Trophoblast cell (in vitro differentiated cells and primary cell): Measurements from ENCODE around the gene IPO11.

Source experiments
- DNase-seq, 2 donors: peaks; one replicate each; pipeline ENCODE4 v3.0.0-alpha.2; 2016
- H2AFZ ChIP-seq: 2 replicates; pipeline ENCODE4 v1.6.1; 2013; ENCODE audit warnings: low read length, moderate library complexity, mild to moderate bottlenecking; ENCODE audit not compliant: insufficient read depth, poor library complexity
- H2AK5ac ChIP-seq: 2 replicates; pipeline ENCODE4 v1.6.1; 2013; ENCODE audit warnings: mild to moderate bottlenecking, low read length
- H2BK120ac ChIP-seq: 2 replicates; pipeline ENCODE4 v1.6.1; 2013; ENCODE audit warnings: low read length, mild to moderate bottlenecking, moderate library complexity; ENCODE audit not compliant: insufficient read depth, poor library complexity
- H2BK12ac ChIP-seq: 2 replicates; pipeline ENCODE4 v1.6.1; 2013; ENCODE audit warnings: mild to moderate bottlenecking, low read length, moderate library complexity
- H2BK5ac ChIP-seq: 2 replicates; pipeline ENCODE4 v1.6.1; 2013; ENCODE audit warnings: low read length, low read depth, moderate library complexity, mild to moderate bottlenecking; ENCODE audit not compliant: poor library complexity
- H3K14ac ChIP-seq: 2 replicates; pipeline ENCODE4 v1.6.1; 2013; ENCODE audit warnings: mild to moderate bottlenecking, low read length
- H3K18ac ChIP-seq: 2 replicates; pipeline ENCODE4 v1.6.1; 2013; ENCODE audit warnings: mild to moderate bottlenecking, low read length
- H3K23ac ChIP-seq: 2 replicates; pipeline ENCODE4 v1.6.1; 2013; ENCODE audit warnings: low read length
- H3K27ac ChIP-seq: 2 replicates; pipeline ENCODE4 v1.5.1; 2013; ENCODE audit warnings: low read depth, mild to moderate bottlenecking, inconsistent platforms, low read length, moderate library complexity
- H3K27me3 ChIP-seq: 2 replicates; pipeline ENCODE4 v1.6.1; 2013; ENCODE audit warnings: inconsistent platforms, mild to moderate bottlenecking, low read length, moderate library complexity; ENCODE audit not compliant: insufficient read depth
- H3K36me3 ChIP-seq, 2 experiments: 1 replicate in 1 of 2; 2 replicates in 1 of 2; pipeline ENCODE4 v1.6.1; 2013; ENCODE audit warnings: low read length in 2 of 2, mild to moderate bottlenecking in 2 of 2, moderate library complexity in 1 of 2; ENCODE audit not compliant: insufficient read depth in 2 of 2, control insufficient read depth in 1 of 2
- H3K4ac ChIP-seq: 2 replicates; pipeline ENCODE4 v1.6.1; 2013; ENCODE audit warnings: low read depth, mild to moderate bottlenecking, low read length, moderate library complexity
- H3K4me1 ChIP-seq, 2 experiments: 1 replicate in 1 of 2; 2 replicates in 1 of 2; pipeline ENCODE4 v1.6.1; 2013; ENCODE audit warnings: low read length in 2 of 2, mild to moderate bottlenecking in 2 of 2, moderate library complexity in 1 of 2; ENCODE audit not compliant: insufficient read depth in 2 of 2, control insufficient read depth in 1 of 2
- H3K4me2 ChIP-seq: 2 replicates; pipeline ENCODE4 v1.6.1; 2013; ENCODE audit warnings: inconsistent platforms, mild to moderate bottlenecking, low read length, moderate library complexity
- H3K4me3 ChIP-seq: 2 replicates; pipeline ENCODE4 v1.5.1; 2013; ENCODE audit warnings: mild to moderate bottlenecking, low read depth, low read length, inconsistent platforms
- H3K79me1 ChIP-seq: one replicate; pipeline ENCODE4 v1.6.1; 2013; ENCODE audit warnings: low read length
- H3K79me2 ChIP-seq: 2 replicates; pipeline ENCODE4 v1.6.1; 2013; ENCODE audit warnings: low read length, mild to moderate bottlenecking; ENCODE audit not compliant: control insufficient read depth, insufficient read depth, poor library complexity
- H3K9ac ChIP-seq: 2 replicates; pipeline ENCODE4 v1.6.1; 2013; ENCODE audit warnings: mild to moderate bottlenecking, low read length
- H3K9me3 ChIP-seq: 2 replicates; pipeline ENCODE4 v1.6.1; 2013; ENCODE audit warnings: low read depth, mild to moderate bottlenecking, control low read depth, inconsistent platforms, low read length; ENCODE audit not compliant: insufficient read depth
- H4K12ac ChIP-seq: 2 replicates; pipeline ENCODE4 v1.6.1; 2013; ENCODE audit warnings: low read depth, mild to moderate bottlenecking, low read length, moderate library complexity
- H4K8ac ChIP-seq: 2 replicates; pipeline ENCODE4 v1.6.1; 2013; ENCODE audit warnings: low read depth, mild to moderate bottlenecking, low read length, moderate library complexity
- H4K91ac ChIP-seq: one replicate; pipeline ENCODE4 v1.6.1; 2013; ENCODE audit warnings: low read depth, mild to moderate bottlenecking, low read length, moderate library complexity
- WGBS: extraction: QIAGEN DNeasy Blood & Tissue Kit; methylation state at CpG from one replicate; pipeline ENCODE4 v1.1.7; 2013; ENCODE audit warnings: missing lambda C conversion rate; ENCODE audit not compliant: insufficient read length, insufficient coverage; ENCODE audit errors: extremely low coverage; 5-methylcytosine and 5-hydroxymethylcytosine counted together

IPO11 gene

GRCh38 chr5:62585751-62586150, 173.2 kb downstream of the IPO11 start:
- Histone ChIP-seq H3K23ac (no peak overlapping the region), H3K14ac (no peak overlapping the region), H3K79me1 (no peaks in the 10 kb centered on the region), H3K27ac (no peak overlapping the region), H3K4me3 (no peak overlapping the region), H2BK12ac (no peak overlapping the region), H4K8ac (no peak overlapping the region), H3K4me2 (no peak overlapping the region), H3K9me3 (no peaks in the 10 kb centered on the region), H3K4me1 (no peaks in the 10 kb centered on the region), H3K18ac (no peak overlapping the region), H4K91ac (no peak overlapping the region), H3K27me3 (no peaks in the 10 kb centered on the region), H3K4ac (no peak overlapping the region), H2BK5ac (no peak overlapping the region), H3K79me2 (no peaks in the 10 kb centered on the region), H4K12ac (no peak overlapping the region), H2BK120ac (no peak overlapping the region), H3K9ac (no peak overlapping the region), H3K36me3 (no peaks in the 10 kb centered on the region), H2AFZ (no peak overlapping the region), H2AK5ac (no peak overlapping the region)
- peak in 1 of 2 donors; percentile 18 for DNase-seq

GRCh38 chr5:62587737-62588136, 175.2 kb downstream of the IPO11 start:
- no peak overlapping the region for H4K12ac ChIP-seq
- no peak overlapping the region for H3K18ac ChIP-seq
- WGBS = no CpG with 5 or more reads among the region's 3 CpGs
- no peak overlapping the region for H3K23ac ChIP-seq
- no peak for DNase-seq
- H2BK5ac ChIP-seq = no peak overlapping the region
- no peak overlapping the region for H2AFZ ChIP-seq
- no peak overlapping the region for H3K9ac ChIP-seq
- H3K27me3 ChIP-seq = no peaks in the 10 kb centered on the region
- H3K36me3 ChIP-seq = peaks cover 0 to 2% of the 10 kb centered on the region in 2 experiments
- H3K4ac ChIP-seq = no peak overlapping the region
- no peak overlapping the region for H3K4me2 ChIP-seq
- no peak overlapping the region for H3K14ac ChIP-seq
- no peak overlapping the region for H2BK12ac ChIP-seq
- H3K9me3 ChIP-seq = no peaks in the 10 kb centered on the region
- H3K4me3 ChIP-seq = no peak overlapping the region
- no peak overlapping the region for H4K8ac ChIP-seq
- H2BK120ac ChIP-seq = no peak overlapping the region
- H3K79me1 ChIP-seq = no peaks in the 10 kb centered on the region
- no peaks in the 10 kb centered on the region for H3K4me1 ChIP-seq
- no peak overlapping the region for H3K27ac ChIP-seq
- H4K91ac ChIP-seq = no peak overlapping the region
- no peaks in the 10 kb centered on the region for H3K79me2 ChIP-seq
- no peak overlapping the region for H2AK5ac ChIP-seq

GRCh38 chr5:62588668-62589067, 176.1 kb downstream of the IPO11 start:
- Histone ChIP-seq H3K4me2 (no peak overlapping the region), H3K79me2 (no peaks in the 10 kb centered on the region), H3K9me3 (no peaks in the 10 kb centered on the region), H4K12ac (no peak overlapping the region), H3K4me1 (no peaks in the 10 kb centered on the region), H3K36me3 (peaks cover 0 to 2% of the 10 kb centered on the region in 2 experiments), H3K4me3 (no peak overlapping the region), H3K27ac (no peak overlapping the region), H3K9ac (no peak overlapping the region), H3K14ac (no peak overlapping the region), H3K79me1 (no peaks in the 10 kb centered on the region), H2BK120ac (no peak overlapping the region), H2BK5ac (no peak overlapping the region), H3K18ac (no peak overlapping the region), H2AK5ac (no peak overlapping the region), H3K27me3 (no peaks in the 10 kb centered on the region), H2AFZ (no peak overlapping the region), H3K4ac (no peak overlapping the region), H3K23ac (no peak overlapping the region), H4K91ac (no peak overlapping the region), H2BK12ac (no peak overlapping the region), H4K8ac (no peak overlapping the region)
- no peak for DNase-seq
- WGBS = no CpG with 5 or more reads among the region's 4 CpGs

GRCh38 chr5:62589504-62589903, 176.9 kb downstream of the IPO11 start:
- no peak overlapping the region for H3K9ac ChIP-seq
- no peak overlapping the region for H4K8ac ChIP-seq
- H3K27ac ChIP-seq = no peak overlapping the region
- no peaks in the 10 kb centered on the region for H3K79me2 ChIP-seq
- no CpG with 5 or more reads among the region's 2 CpGs for WGBS
- H3K4ac ChIP-seq = no peak overlapping the region
- no peak overlapping the region for H3K18ac ChIP-seq
- no peak overlapping the region for H3K4me3 ChIP-seq
- H2AK5ac ChIP-seq = no peak overlapping the region
- no peak overlapping the region for H4K12ac ChIP-seq
- H3K4me1 ChIP-seq = no peaks in the 10 kb centered on the region
- H4K91ac ChIP-seq = no peak overlapping the region
- H3K23ac ChIP-seq = no peak overlapping the region
- H3K4me2 ChIP-seq = no peak overlapping the region
- H3K27me3 ChIP-seq = no peaks in the 10 kb centered on the region
- H3K36me3 ChIP-seq = peaks cover 0 to 2% of the 10 kb centered on the region in 2 experiments
- no peaks in the 10 kb centered on the region for H3K9me3 ChIP-seq
- no peak overlapping the region for H2BK12ac ChIP-seq
- H3K14ac ChIP-seq = no peak overlapping the region
- no peak for DNase-seq
- no peaks in the 10 kb centered on the region for H3K79me1 ChIP-seq
- no peak overlapping the region for H2BK5ac ChIP-seq
- H2BK120ac ChIP-seq = no peak overlapping the region
- no peak overlapping the region for H2AFZ ChIP-seq
